K562 (cell line): ENCODE measurements around the gene TLCD4. TPM values are rescaled to one million over a fixed set of nuclear protein-coding genes. Genes with fewer than 3 reads are reported as not detected.

Experiments used
- BACH1 ChIP-seq: fragments of 200-800 bp; sonication (Bioruptor generic); IDR thresholded peaks from 2 replicates; pipeline ENCODE4 v1.6.1; 2016; ENCODE audit warnings: missing genetic modification characterization, missing compliant biosample characterization
- BRF2 ChIP-seq: IDR thresholded peaks from 3 replicates; pipeline ENCODE4 v1.6.1; 2011; ENCODE audit warnings: borderline replicate concordance, mild to moderate bottlenecking; ENCODE audit not compliant: insufficient read length, insufficient read depth
- CSDE1 ChIP-seq, 2 experiments: fragments of 450-650 bp; IDR thresholded peaks; 2 replicates each; pipeline ENCODE4 v1.6.1; 2016; ENCODE audit warnings: mild to moderate bottlenecking in 1 of 2
- ELF2 ChIP-seq: fragments of 250-450 bp; sonication (Bioruptor Pico); IDR thresholded peaks from 2 replicates; pipeline ENCODE4 v1.5.0; 2021; ENCODE audit warnings: mild to moderate bottlenecking
- EWSR1 ChIP-seq: fragments of 450-650 bp; IDR thresholded peaks from 2 replicates; pipeline ENCODE4 v1.6.1; 2018; ENCODE audit warnings: borderline replicate concordance, mild to moderate bottlenecking, low read depth, moderate library complexity; ENCODE audit not compliant: partially characterized antibody
- GABPB1 ChIP-seq: sonication (generic); formaldehyde crosslinking; IDR thresholded peaks from 2 replicates; pipeline ENCODE4 v1.8.0; 2022; ENCODE audit warnings: mild to moderate bottlenecking, missing genetic modification reagents
- GTF2E2 ChIP-seq: fragments of 200-800 bp; sonication (Bioruptor generic); IDR thresholded peaks from 2 replicates; pipeline ENCODE4 v1.6.1; 2016; ENCODE audit warnings: missing genetic modification characterization, missing compliant biosample characterization
- HDAC1 ChIP-seq, 2 experiments: fragments of 450-650 bp; IDR thresholded peaks; 2 replicates each; pipeline ENCODE4 v1.6.1; 2016 to 2017; ENCODE audit warnings: inconsistent platforms in 1 of 2, mild to moderate bottlenecking in 1 of 2, moderate library complexity in 1 of 2
- HDAC3 ChIP-seq: fragments of 450-650 bp; IDR thresholded peaks from 2 replicates; pipeline ENCODE4 v1.6.1; 2018; ENCODE audit warnings: borderline replicate concordance, mild to moderate bottlenecking, moderate library complexity; ENCODE audit not compliant: partially characterized antibody
- HIVEP1 ChIP-seq: fragments of 250-450 bp; sonication (Bioruptor Pico); IDR thresholded peaks from 2 replicates; pipeline ENCODE4 v1.4.0; 2020; ENCODE audit warnings: mild to moderate bottlenecking
- MCM5 ChIP-seq: fragments of 450-650 bp; IDR thresholded peaks from 2 replicates; pipeline ENCODE4 v1.6.1; 2016; ENCODE audit warnings: low read depth
- MYNN ChIP-seq, 2 experiments: sonication (generic); formaldehyde crosslinking in 1 of 2; IDR thresholded peaks; 2 replicates each; pipeline versions ENCODE4 v1.5.0 to v1.6.1; 2016 to 2020; ENCODE audit warnings: antibody characterized with exemption in 1 of 2, missing genetic modification reagents in 1 of 2
- NFRKB ChIP-seq: fragments of 450-650 bp; IDR thresholded peaks from 2 replicates; pipeline ENCODE4 v1.6.1; 2016; ENCODE audit warnings: low read depth
- PPARD ChIP-seq: fragments of 250-450 bp; sonication (Bioruptor Pico); IDR thresholded peaks from 2 replicates; pipeline ENCODE4 v1.8.0; 2022; ENCODE audit warnings: inconsistent platforms, mild to moderate bottlenecking, moderate library complexity
- PURB ChIP-seq: sonication (generic); formaldehyde crosslinking; IDR thresholded peaks from 2 replicates; pipeline ENCODE4 v1.9.0; 2021; ENCODE audit warnings: low read depth, mild to moderate bottlenecking, missing genetic modification reagents
- SMARCE1 ChIP-seq: fragments of 450-650 bp; IDR thresholded peaks from 2 replicates; pipeline ENCODE4 v1.7.1; 2016; ENCODE audit warnings: mild to moderate bottlenecking
- SMC3 ChIP-seq: conservative IDR thresholded peaks from 2 replicates; pipeline ENCODE4 v1.6.1; 2011; ENCODE audit warnings: low read depth, low read length, improper control_type of control experiment; ENCODE audit not compliant: insufficient read depth
- TRIM25 ChIP-seq: fragments of 450-650 bp; IDR thresholded peaks from 2 replicates; pipeline ENCODE4 v1.7.0; 2016; ENCODE audit warnings: borderline replicate concordance
- ZNF146 ChIP-seq: IDR thresholded peaks from one replicate; pipeline ENCODE4 v1.6.1; 2018; ENCODE audit warnings: missing compliant biosample characterization; ENCODE audit not compliant: unreplicated experiment
- ZNF212 ChIP-seq: fragments of 450-650 bp; formaldehyde crosslinking; IDR thresholded peaks from 2 replicates; pipeline ENCODE4 v1.4.0; 2020; ENCODE audit warnings: mild to moderate bottlenecking
- ZNF239 ChIP-seq: fragments of 250-450 bp; sonication (Bioruptor Pico); IDR thresholded peaks from 2 replicates; pipeline ENCODE4 v1.4.0; 2020; ENCODE audit warnings: mild to moderate bottlenecking
- ZNF408 ChIP-seq: fragments of 250-450 bp; sonication (Bioruptor Pico); IDR thresholded peaks from 2 replicates; pipeline ENCODE4 v1.4.0; 2020; ENCODE audit warnings: low read depth, mild to moderate bottlenecking, moderate library complexity
- ZNF57 ChIP-seq: fragments of 450-650 bp; formaldehyde crosslinking; IDR thresholded peaks from 2 replicates; pipeline ENCODE4 v1.4.0; 2020; ENCODE audit warnings: mild to moderate bottlenecking, moderate library complexity
- ZNF766 ChIP-seq: fragments of 200-800 bp; sonication (Bioruptor generic); conservative IDR thresholded peaks from 2 replicates; pipeline ENCODE4 v1.6.1; 2016; ENCODE audit warnings: missing genetic modification characterization, missing compliant biosample characterization
- polyA plus RNA-seq, 8 experiments: library from polyadenylated mRNA; depleted of rRNA in 4 of 8; stranded (reverse) in 5 of 8; unstranded in 3 of 8; fragments of >200 nt; fragmentation: Nextera tagmentation in 2 of 8; fragmentation: Illumina TruSeq in 1 of 8; extraction: Ambion mirVana in 2 of 8; extraction: Trizol in 1 of 8; gene quantifications; 2 replicates each; pipeline versions ENCODE4 v1.2.1 to v1.2.3, GENCODE V29; 2011 to 2014; ENCODE audit warnings: inconsistent platforms in 1 of 8, missing spikeins in 1 of 8
- total RNA-seq, 7 experiments: library from RNA; depleted of rRNA in 6 of 7; stranded (reverse); fragments of >200 nt in 6 of 7; fragmentation: Illumina TruSeq in 2 of 7; extraction: Trizol in 2 of 7; gene quantifications; 2 replicates each; pipeline versions ENCODE4 v1.2.1 to v1.2.3, GENCODE V29; 2011 to 2021; ENCODE audit warnings: low replicate concordance in 1 of 7
- TF ChIP-seq, protein P1 (sequence below): fragments of 450-650 bp; IDR thresholded peaks from 2 replicates; pipeline ENCODE4 v1.7.1; 2018; ENCODE audit warnings: mild to moderate bottlenecking, low read depth; ENCODE audit not compliant: partially characterized antibody

The TLCD4 gene
- total and polyA plus RNA-seq, 9 of the 15 experiments (the other 6 are each of a cell fraction or from before 2014, with no cell fraction given) = 3.5 to 19.8 (median 7.6) TPM

DNA sequence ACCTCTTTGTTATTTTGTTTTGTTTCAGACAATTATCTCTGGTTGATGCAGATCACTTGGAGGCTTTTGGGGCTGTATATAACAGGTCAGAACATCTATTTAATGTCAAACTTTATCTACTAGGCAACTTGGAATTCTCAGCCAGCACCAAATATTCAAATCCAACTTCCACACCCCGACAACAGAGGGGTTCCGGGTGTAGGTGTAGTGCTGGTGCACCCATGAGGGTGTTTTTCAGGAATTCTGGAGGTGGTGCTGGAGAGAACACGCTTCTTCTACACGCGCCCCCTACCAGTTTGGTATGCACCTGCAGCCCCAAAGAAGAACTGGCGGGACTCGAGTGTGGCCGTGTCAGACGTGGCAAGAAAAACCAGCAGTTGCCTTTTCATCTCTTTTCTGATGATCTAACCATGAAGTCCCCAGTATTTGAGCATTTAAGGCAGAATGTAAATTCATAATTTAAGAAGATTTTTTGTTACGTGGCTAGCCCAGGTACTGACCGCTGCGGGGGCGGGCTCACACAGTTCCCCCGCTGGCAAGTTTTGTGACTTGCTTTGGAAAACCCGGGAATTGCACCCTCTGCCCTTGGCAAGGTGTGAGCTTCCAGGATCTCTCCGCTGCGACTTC lies 462 bp upstream of the TLCD4 start (continued):
- no peak for TF ChIP-seq BRF2
- no peak for TF ChIP-seq ZNF408 (CRISPR knock-in tag)
- 0 out of 2 replicates have a peak, but pooled peaks have one; percentile 23 for TF ChIP-seq NFRKB
- TF ChIP-seq PURB (CRISPR knock-in tag) = no peak
- TF ChIP-seq GTF2E2 (tag) = peak; percentile 21; the same call in 1 of the 2 replicates
- TF ChIP-seq ZNF212 (CRISPR knock-in tag) = no peak
- no peak for TF ChIP-seq MCM5
- TF ChIP-seq ZNF766 = no peak
- TF ChIP-seq HDAC1 (IDR thresholded peaks at IDR 0.05) = peak in 1 of 2 experiments; percentile 19; a peak in 1 of 4 replicates
- no peak for TF ChIP-seq HDAC3
- no peak for TF ChIP-seq EWSR1
- TF ChIP-seq ZNF57 (CRISPR knock-in tag) = no peak
- TF ChIP-seq ELF2 = no peak
- peak; percentile 18; the same call in 1 of the 2 replicates for TF ChIP-seq MYNN (IDR thresholded peaks at IDR 0.05)
- no peak for TF ChIP-seq MYNN (CRISPR knock-in tag; IDR thresholded peaks at IDR 0.05)
- no peak for TF ChIP-seq HIVEP1 (CRISPR knock-in tag)
- TF ChIP-seq TRIM25 = no peak
- 0 out of 2 replicates have a peak, but pooled peaks have one; percentile 48 for TF ChIP-seq GABPB1
- no peak for TF ChIP-seq ZNF146
- TF ChIP-seq CSDE1 (IDR thresholded peaks at IDR 0.05) = no peak
- TF ChIP-seq SMARCE1 = peak; percentile 52
- no peak for TF ChIP-seq PPARD
- peak; percentile 43; the same call in 1 of the 2 replicates for TF ChIP-seq SMC3
- no peak for TF ChIP-seq ZNF239
- TF ChIP-seq BACH1 (tag) = no peak
- TF ChIP-seq, protein P1, sequence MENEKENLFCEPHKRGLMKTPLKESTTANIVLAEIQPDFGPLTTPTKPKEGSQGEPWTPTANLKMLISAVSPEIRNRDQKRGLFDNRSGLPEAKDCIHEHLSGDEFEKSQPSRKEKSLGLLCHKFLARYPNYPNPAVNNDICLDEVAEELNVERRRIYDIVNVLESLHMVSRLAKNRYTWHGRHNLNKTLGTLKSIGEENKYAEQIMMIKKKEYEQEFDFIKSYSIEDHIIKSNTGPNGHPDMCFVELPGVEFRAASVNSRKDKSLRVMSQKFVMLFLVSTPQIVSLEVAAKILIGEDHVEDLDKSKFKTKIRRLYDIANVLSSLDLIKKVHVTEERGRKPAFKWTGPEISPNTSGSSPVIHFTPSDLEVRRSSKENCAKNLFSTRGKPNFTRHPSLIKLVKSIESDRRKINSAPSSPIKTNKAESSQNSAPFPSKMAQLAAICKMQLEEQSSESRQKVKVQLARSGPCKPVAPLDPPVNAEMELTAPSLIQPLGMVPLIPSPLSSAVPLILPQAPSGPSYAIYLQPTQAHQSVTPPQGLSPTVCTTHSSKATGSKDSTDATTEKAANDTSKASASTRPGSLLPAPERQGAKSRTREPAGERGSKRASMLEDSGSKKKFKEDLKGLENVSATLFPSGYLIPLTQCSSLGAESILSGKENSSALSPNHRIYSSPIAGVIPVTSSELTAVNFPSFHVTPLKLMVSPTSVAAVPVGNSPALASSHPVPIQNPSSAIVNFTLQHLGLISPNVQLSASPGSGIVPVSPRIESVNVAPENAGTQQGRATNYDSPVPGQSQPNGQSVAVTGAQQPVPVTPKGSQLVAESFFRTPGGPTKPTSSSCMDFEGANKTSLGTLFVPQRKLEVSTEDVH = peak; percentile 27
